ENCODE data around the gene C10orf90.

DNA sequence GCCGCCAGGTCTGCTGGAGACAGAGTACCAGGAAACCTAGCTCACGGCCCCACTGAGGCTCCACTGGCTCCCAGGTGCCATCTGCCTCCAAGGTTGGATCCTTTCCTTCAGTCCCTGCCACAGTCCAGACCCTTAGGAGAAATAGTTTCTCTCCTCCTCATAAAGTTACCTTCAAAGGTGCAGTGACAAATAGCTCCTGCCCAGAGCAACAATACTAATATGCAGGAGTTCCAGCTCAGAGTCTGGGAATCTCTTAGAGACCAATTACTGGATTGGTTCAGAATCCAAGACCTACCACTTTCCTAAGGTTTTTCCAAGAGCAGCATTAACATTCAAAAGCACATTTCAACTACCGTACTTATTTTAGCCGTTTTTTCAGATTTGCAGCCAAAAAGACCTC is 241.2 kb downstream of the C10orf90 start:
- TF ChIP-seq, protein P1, sequence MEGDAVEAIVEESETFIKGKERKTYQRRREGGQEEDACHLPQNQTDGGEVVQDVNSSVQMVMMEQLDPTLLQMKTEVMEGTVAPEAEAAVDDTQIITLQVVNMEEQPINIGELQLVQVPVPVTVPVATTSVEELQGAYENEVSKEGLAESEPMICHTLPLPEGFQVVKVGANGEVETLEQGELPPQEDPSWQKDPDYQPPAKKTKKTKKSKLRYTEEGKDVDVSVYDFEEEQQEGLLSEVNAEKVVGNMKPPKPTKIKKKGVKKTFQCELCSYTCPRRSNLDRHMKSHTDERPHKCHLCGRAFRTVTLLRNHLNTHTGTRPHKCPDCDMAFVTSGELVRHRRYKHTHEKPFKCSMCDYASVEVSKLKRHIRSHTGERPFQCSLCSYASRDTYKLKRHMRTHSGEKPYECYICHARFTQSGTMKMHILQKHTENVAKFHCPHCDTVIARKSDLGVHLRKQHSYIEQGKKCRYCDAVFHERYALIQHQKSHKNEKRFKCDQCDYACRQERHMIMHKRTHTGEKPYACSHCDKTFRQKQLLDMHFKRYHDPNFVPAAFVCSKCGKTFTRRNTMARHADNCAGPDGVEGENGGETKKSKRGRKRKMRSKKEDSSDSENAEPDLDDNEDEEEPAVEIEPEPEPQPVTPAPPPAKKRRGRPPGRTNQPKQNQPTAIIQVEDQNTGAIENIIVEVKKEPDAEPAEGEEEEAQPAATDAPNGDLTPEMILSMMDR (IDR thresholded peaks at IDR 0.05; ENCODE audit: low read depth, low read length): no peak
- TF ChIP-seq POLR2A (IDR thresholded peaks at IDR 0.05; ENCODE audit: extremely low read depth, insufficient read length): no peak
- TF ChIP-seq, protein P2, sequence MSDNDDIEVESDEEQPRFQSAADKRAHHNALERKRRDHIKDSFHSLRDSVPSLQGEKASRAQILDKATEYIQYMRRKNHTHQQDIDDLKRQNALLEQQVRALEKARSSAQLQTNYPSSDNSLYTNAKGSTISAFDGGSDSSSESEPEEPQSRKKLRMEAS (IDR thresholded peaks at IDR 0.05; ENCODE audit: low read depth, low read length): no peak
